ENCODE results near the gene CARD6.

DNA sequence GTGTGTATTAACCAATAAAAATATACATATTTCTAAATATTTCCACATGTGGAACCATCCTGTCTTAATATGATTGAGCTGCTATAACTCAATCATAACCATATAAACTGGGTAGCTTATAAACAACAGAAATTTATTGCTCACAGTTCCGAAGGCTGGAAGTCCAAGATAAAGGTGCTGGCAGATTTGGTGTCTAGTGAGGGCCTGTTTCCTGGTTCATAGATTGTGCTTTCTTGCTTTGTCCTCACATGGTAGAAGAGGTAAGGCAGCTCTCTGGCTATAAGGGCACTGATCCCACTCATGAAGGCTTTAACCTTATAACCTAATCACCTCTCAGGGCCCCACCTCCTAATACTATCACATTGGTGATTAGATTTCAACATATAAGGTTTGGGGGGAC lies 29.0 kb upstream of the CARD6 start:
- TF ChIP-seq PAX8 (IDR thresholded peaks at IDR 0.05) (no peak), POLR2AphosphoS5 (IDR thresholded peaks at IDR 0.05; ENCODE audit: low read length) (no peak), CTCF (IDR thresholded peaks at IDR 0.05 in 2 of 3, conservative IDR thresholded peaks at IDR 0.05 in 1 of 3; ENCODE audit: control insufficient read depth in 2 of 3, extremely low read depth in 1 of 3, insufficient read depth in 1 of 3, low read depth in 3 of 3, low read length in 3 of 3) (no peak), STAT1 (conservative IDR thresholded peaks at IDR 0.05) (no peak), GABPA (IDR thresholded peaks at IDR 0.05; ENCODE audit: low read depth) (no peak), YY1 (IDR thresholded peaks at IDR 0.05; ENCODE audit: low read depth, low read length) (no peak)

All from GM12878 (cell line).